ENCODE results near the gene UBE2Q2.

DNA sequence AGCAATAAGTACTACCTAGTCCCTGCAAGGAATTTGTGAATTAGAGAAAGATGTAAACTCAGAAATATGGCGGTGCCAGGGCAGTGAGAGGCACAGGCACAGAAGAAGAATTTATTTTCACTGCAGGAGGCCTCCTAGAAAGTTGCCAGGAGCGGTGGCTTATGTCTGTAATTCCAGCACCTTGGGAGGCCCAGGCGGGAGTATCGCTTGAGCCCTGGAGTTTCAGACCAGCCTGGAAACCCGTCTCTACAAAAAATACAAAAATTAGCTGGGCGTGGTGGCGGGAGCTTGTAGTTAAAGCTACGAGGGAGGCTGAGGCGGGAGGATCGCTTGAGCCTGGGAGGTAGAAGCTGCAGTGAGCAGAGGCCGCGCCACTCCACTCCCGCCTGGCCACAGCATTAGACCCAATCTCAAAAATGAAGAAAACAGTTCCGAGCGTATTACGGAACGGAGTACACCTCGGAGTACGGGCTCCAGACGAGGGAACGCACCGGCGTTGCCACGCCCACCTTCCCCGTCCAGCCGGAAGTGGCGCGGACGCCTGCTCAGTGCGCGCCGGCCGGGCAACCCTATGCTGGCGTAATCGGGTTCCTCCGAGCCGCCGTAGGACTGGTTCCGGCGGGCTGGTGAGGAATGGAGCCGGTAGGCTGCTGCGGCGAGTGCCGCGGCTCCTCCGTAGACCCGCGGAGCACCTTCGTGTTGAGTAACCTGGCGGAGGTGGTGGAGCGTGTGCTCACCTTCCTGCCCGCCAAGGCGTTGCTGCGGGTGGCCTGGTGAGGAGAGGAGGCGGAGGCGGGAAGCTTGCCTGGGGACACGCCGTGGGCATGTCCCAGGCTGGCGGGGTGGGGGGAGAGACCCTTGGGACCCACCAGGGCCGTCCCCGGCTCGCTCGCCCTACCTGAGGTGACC is 60.3 kb downstream of the UBE2Q2 start, which contains the start of gene FBXO22:
- no peak for TF ChIP-seq CTCF (conservative IDR thresholded peaks at IDR 0.05 in 1 of 2, IDR thresholded peaks at IDR 0.05 in 1 of 2; ENCODE audit: extremely low read depth in 1 of 2, insufficient read depth in 1 of 2, low read depth in 1 of 2, low read length in 2 of 2)
- TF ChIP-seq EZH2 (IDR thresholded peaks at IDR 0.05; ENCODE audit: borderline replicate concordance, low read length) = no peak

All from mammary epithelial cell (primary cell).